Endothelial cell of umbilical vein (primary cell): ENCODE results near the gene SEMA4D. TPM values are rescaled to one million over a fixed set of nuclear protein-coding genes. Genes with fewer than 3 reads are reported as not detected.

ENCODE experiments used
- BruUV-seq: library from RNA; stranded (reverse); fragments of 400-500 nt; replicated peaks from 2 replicates; lab custom pipeline; 2021; lab: Mats Ljungman, UMichigan
- CTCF ChIA-PET: fragments of 300-600, 350-600 bp; sonication (Branson Sonifier 250); formaldehyde crosslinking; loops from one replicate; lab custom pipeline; 2021; ENCODE audit warnings: antibody characterized with exemption, inconsistent platforms; lab: Charles Lee
- POLR2A ChIA-PET: fragments of 300-600, 350-600 bp; sonication (Branson Sonifier 250); formaldehyde crosslinking; loops from one replicate; lab custom pipeline; 2021; ENCODE audit warnings: antibody characterized with exemption, inconsistent platforms; lab: Charles Lee
- DNase-seq: peaks from one replicate; pipeline ENCODE4 v3.0.0-alpha.2; 2011; ENCODE audit warnings: low read depth, low spot score
- FAIRE-seq: peaks from 2 replicates; lab custom pipeline; 2011; peaks lifted over from hg19 to GRCh38; lab: Jason Lieb, UNC
- H2AFZ ChIP-seq: 2 replicates; pipeline ENCODE4 v1.6.0; 2012; ENCODE audit warnings: low read depth, low read length, control low read depth, inconsistent platforms
- H3K27ac ChIP-seq: 2 replicates; pipeline ENCODE4 v1.5.1; 2011; ENCODE audit warnings: low read depth, mild to moderate bottlenecking, control low read depth, low read length, moderate library complexity; ENCODE audit not compliant: insufficient read depth
- H3K27me3 ChIP-seq, 2 experiments: 2 replicates each; pipeline versions ENCODE4 v1.6.0 to v1.6.1; 2011; ENCODE audit warnings: low read length in 2 of 2, mixed read lengths in 1 of 2; ENCODE audit not compliant: control insufficient read depth in 2 of 2, insufficient read depth in 2 of 2
- H3K36me3 ChIP-seq, 2 experiments: 2 replicates in 1 of 2; 3 replicates in 1 of 2; pipeline ENCODE4 v1.5.1; 2011; ENCODE audit warnings: low read length in 2 of 2, mild to moderate bottlenecking in 1 of 2, moderate library complexity in 1 of 2; ENCODE audit not compliant: control insufficient read depth in 2 of 2, insufficient read depth in 2 of 2; ENCODE audit errors: extremely low read depth in 1 of 2
- H3K4me1 ChIP-seq: 3 replicates; pipeline ENCODE4 v1.5.1; 2011; ENCODE audit warnings: mild to moderate bottlenecking, low read length; ENCODE audit not compliant: control insufficient read depth, insufficient read depth; ENCODE audit errors: extremely low read depth
- H3K4me2 ChIP-seq: 2 replicates; pipeline ENCODE4 v1.6.1; 2011; ENCODE audit warnings: low read length, control low read depth, mixed read lengths; ENCODE audit not compliant: insufficient read depth
- H3K4me3 ChIP-seq, 3 experiments: fragments of 200-600 bp in 1 of 3; sonication (generic), shearing (Covaris generic) in 1 of 3; replicated peaks in 1 of 3; 2 replicates each; pipeline ENCODE4 v1.5.1; 2011 to 2016; ENCODE audit warnings: control low read depth in 3 of 3, low read length in 3 of 3, mild to moderate bottlenecking in 2 of 3, inconsistent platforms in 1 of 3, low read depth in 1 of 3, moderate library complexity in 1 of 3; ENCODE audit not compliant: insufficient read depth in 1 of 3
- H3K79me2 ChIP-seq: 2 replicates; pipeline ENCODE4 v1.6.0; 2012; ENCODE audit warnings: low read length, inconsistent platforms; ENCODE audit not compliant: control insufficient read depth, insufficient read depth
- H3K9ac ChIP-seq: replicated peaks from 2 replicates; pipeline ENCODE3; 2011; ENCODE audit warnings: low read length, control low read depth; ENCODE audit not compliant: insufficient read depth; ENCODE audit errors: extremely low read depth
- H3K9me1 ChIP-seq: replicated peaks from 3 replicates; pipeline ENCODE4 v1.6.0; 2011; ENCODE audit warnings: mild to moderate bottlenecking, low read length; ENCODE audit not compliant: control insufficient read depth, insufficient read depth; ENCODE audit errors: extremely low read depth
- H3K9me3 ChIP-seq: replicated peaks from 2 replicates; pipeline ENCODE4 v1.5.1; 2012; ENCODE audit warnings: low read length, inconsistent platforms; ENCODE audit not compliant: control insufficient read depth, insufficient read depth
- H4K20me1 ChIP-seq: replicated peaks from 2 replicates; pipeline ENCODE3; 2011; ENCODE audit warnings: mild to moderate bottlenecking, low read length; ENCODE audit not compliant: control insufficient read depth, insufficient read depth; ENCODE audit errors: extremely low read depth
- CTCF ChIP-seq, 2 donors: IDR thresholded peaks; 1 replicate in 1 of 2; 2 replicates in 1 of 2; pipeline ENCODE4 v1.5.1; 2011; ENCODE audit warnings: low read length in 2 of 2, mild to moderate bottlenecking in 2 of 2, moderate library complexity in 2 of 2, control low read depth in 1 of 2, inconsistent platforms in 1 of 2, low read depth in 1 of 2; ENCODE audit not compliant: insufficient read depth in 1 of 2; ENCODE audit errors: extremely low read depth in 1 of 2
- EZH2 ChIP-seq: IDR thresholded peaks from 2 replicates; pipeline ENCODE4 v1.6.1; 2012; ENCODE audit warnings: borderline replicate concordance, low read depth, mild to moderate bottlenecking, moderate library complexity, low read length, inconsistent platforms; ENCODE audit not compliant: severe bottlenecking
- FOS ChIP-seq: IDR thresholded peaks from 2 replicates; pipeline ENCODE4 v1.6.1; 2011; ENCODE audit warnings: mild to moderate bottlenecking, low read length, moderate library complexity, borderline replicate concordance; ENCODE audit not compliant: insufficient read depth
- GATA2 ChIP-seq: IDR thresholded peaks from 2 replicates; pipeline ENCODE4 v1.7.0; 2011; ENCODE audit warnings: low read depth, mild to moderate bottlenecking, moderate library complexity, mixed read lengths, low read length; ENCODE audit not compliant: insufficient read length, insufficient read depth
- JUN ChIP-seq: IDR thresholded peaks from 2 replicates; pipeline ENCODE4 v1.6.1; 2011; ENCODE audit warnings: borderline replicate concordance, low read depth; ENCODE audit not compliant: insufficient read length, insufficient read depth
- MAX ChIP-seq: IDR thresholded peaks from 2 replicates; pipeline ENCODE4 v1.6.1; 2011; ENCODE audit not compliant: insufficient read depth, insufficient read length
- MYC ChIP-seq: IDR thresholded peaks from one replicate; pipeline ENCODE4 v1.6.1; 2011; ENCODE audit warnings: mild to moderate bottlenecking, low read depth, low read length
- POLR2A ChIP-seq: IDR thresholded peaks from 2 replicates; pipeline ENCODE4 v1.6.1; 2012; ENCODE audit warnings: low read depth, mild to moderate bottlenecking, control low read depth, low read length
- POLR2AphosphoS5 ChIP-seq: IDR thresholded peaks from 2 replicates; pipeline ENCODE4 v1.6.1; 2012; ENCODE audit warnings: low read depth, mild to moderate bottlenecking, control low read depth, low read length, moderate library complexity; ENCODE audit not compliant: insufficient read depth
- dilution Hi-C: fragments of 300-500 bp; cut with MboI; formaldehyde crosslinking; loops from one replicate; pipeline ENCODE4 v1.15.0; 2019; ENCODE audit warnings: low sequenced_read_pairs; ENCODE audit not compliant: extremely low pct_ligation_motif_present
- intact Hi-C: fragments of 100-400 bp; cut with micrococcal nuclease; formaldehyde crosslinking; loops from one replicate; pipeline ENCODE4 v1.10.0; 2022
- polyA plus RNA-seq, 4 experiments: library from polyadenylated mRNA; depleted of rRNA in 3 of 4; stranded (reverse) in 3 of 4; unstranded in 1 of 4; fragments of >200 nt; gene quantifications; 2 replicates each; pipeline versions ENCODE4 v1.2.1 to v1.2.3, GENCODE V29; 2011 to 2012; ENCODE audit warnings: missing spikeins in 1 of 4
- total RNA-seq: library from RNA; stranded (reverse); gene quantifications from 2 replicates; pipeline ENCODE4 v1.2.3, GENCODE V29; 2021

SEMA4D gene
- total and polyA plus RNA-seq, 2 donors (not counting 3 experiments of a cell fraction or from before 2014, with no cell fraction given) = 3.9 to 15.7 TPM

GRCh38 chr9:89368978-89369377 is 128.9 kb downstream of the SEMA4D start:
- Histone ChIP-seq H3K27ac (no peak overlapping the region), H3K9ac (no peak overlapping the region), H3K36me3 (no peaks in the 10 kb centered on the region), H2AFZ (no peak overlapping the region), H3K27me3 (no peaks in the 10 kb centered on the region), H3K9me1 (no peaks in the 10 kb centered on the region), H4K20me1 (no peaks in the 10 kb centered on the region), H3K4me1 (no peaks in the 10 kb centered on the region), H3K4me3 (no peak overlapping the region), H3K4me2 (no peak overlapping the region), H3K9me3 (no peaks in the 10 kb centered on the region), H3K79me2 (no peaks in the 10 kb centered on the region)
- DNase-seq (no peak), FAIRE-seq (no peak)
- ChIA-PET POLR2A (no interaction called here), CTCF (interaction anchor here (3.7 kb wide), 1 partner anchor 180 kb away, joined by 10 read pairs; no protein-coding TSS in a partner anchor)
- BruUV-seq = no TSS peak
- dilution Hi-C loops (no loop called here), intact Hi-C loops (loop anchor here (5.0 kb wide), 1 partner anchor 108 kb away; no protein-coding TSS in a partner anchor)
- TF ChIP-seq MAX = no peak
- TF ChIP-seq JUN = no peak
- TF ChIP-seq FOS = no peak
- TF ChIP-seq EZH2 = no peak
- no peak for TF ChIP-seq POLR2A
- TF ChIP-seq CTCF (IDR thresholded peaks at IDR 0.05; ENCODE audit: extremely low read depth in 1 of 2, insufficient read depth in 1 of 2, low read depth in 1 of 2, low read length in 2 of 2) = no peak
- TF ChIP-seq POLR2AphosphoS5 = no peak
- TF ChIP-seq MYC = no peak
- TF ChIP-seq GATA2 = no peak
